ENCODE results near the gene ITIH5. TPM values are rescaled to one million over a fixed set of nuclear protein-coding genes. Genes with fewer than 3 reads are reported as not detected.
A peak's percentile ranks its signal among the peaks of the same experiment; 100 is the strongest.

ITIH5 gene
- total and polyA plus RNA-seq, 8 donors: 4.4 to 28.6 (median 9.4) TPM

GRCh38 chr10:7672341-7673134 is 5.8 kb upstream of the ITIH5 start:
- Histone ChIP-seq H3K9me3 (no peaks in the 10 kb centered on the region), H3K27me3 (no peaks in the 10 kb centered on the region), H3K4me1 (no peaks in the 10 kb centered on the region), H3K36me3 (no peaks in the 10 kb centered on the region), H3K4me3 (no peak overlapping the region), H3K27ac (no peak overlapping the region)
- no peak for FAIRE-seq
- WGBS, 2 donors: 48 to 56% methylated on average over 23 of the region's 23 CpGs
- TF ChIP-seq CTCF (IDR thresholded peaks at IDR 0.05): no peak
- DNase-seq: no peak
- ATAC-seq: no peak
- intact Hi-C loops (cut with DNase I): no loop called here

- Histone ChIP-seq H3K27me3 (peaks cover 0 to under 1% (median 0%) of the 10 kb centered on the region in 4 donors), H3K4me1 (peaks cover 0 to 7% (median 0%) of the 10 kb centered on the region in 3 donors), H3K36me3 (no peaks in the 10 kb centered on the region), H3K27ac (no peak overlapping the region), H3K9me3 (no peaks in the 10 kb centered on the region), H3K4me3 (no peak overlapping the region)
- no peak for FAIRE-seq
- intact Hi-C loops (cut with DNase I): no loop called here
- no peak for TF ChIP-seq CTCF (IDR thresholded peaks at IDR 0.05)
- WGBS, 2 donors: 61 to 63% methylated on average over 3 of the region's 3 CpGs
- no peak for ATAC-seq
- no peak for DNase-seq
Observed at GRCh38 chr10:7670157-7670556, 3.4 kb upstream of the ITIH5 start.

- Histone ChIP-seq H3K4me1 (peaks cover 0 to 7% (median 0%) of the 10 kb centered on the region in 3 donors), H3K27ac (no peak overlapping the region), H3K36me3 (no peaks in the 10 kb centered on the region), H3K4me3 (peak overlapping the region in 2 of 4 donors; percentile 16 to 61), H3K9me3 (no peaks in the 10 kb centered on the region), H3K27me3 (peaks cover 0 to 9% (median 3%) of the 10 kb centered on the region in 4 donors)
- 1 to 3% methylated on average over 25 to 44 of the region's 44 CpGs for WGBS, 2 donors
- TF ChIP-seq CTCF (IDR thresholded peaks at IDR 0.05): no peak
- peak; percentile 55 to 79 (median 62) for ATAC-seq
- peak in 4 of 6 donors; percentile 4 to 57 (median 43) for DNase-seq
- no peak for FAIRE-seq
- intact Hi-C loops (cut with DNase I): no loop called here
Observed at GRCh38 chr10:7667262-7668141, 736 bp upstream of the ITIH5 start.

- intact Hi-C loops (cut with DNase I): no loop called here
- TF ChIP-seq CTCF (IDR thresholded peaks at IDR 0.05): no peak
- H3K36me3 ChIP-seq: no peaks in the 10 kb centered on the region
- no peaks in the 10 kb centered on the region for H3K9me3 ChIP-seq
- WGBS, 2 donors: 7 to 9% methylated on average over 6 of the region's 6 CpGs
- peak overlapping the region in 2 of 4 donors; percentile 59 to 61 for H3K4me3 ChIP-seq
- no peak for ATAC-seq
- DNase-seq: no peak
- no peak for FAIRE-seq
- H3K27me3 ChIP-seq: peaks cover 0 to 10% (median 3%) of the 10 kb centered on the region in 4 donors
- H3K27ac ChIP-seq: no peak overlapping the region
- H3K4me1 ChIP-seq: peaks cover 0 to 7% (median 0%) of the 10 kb centered on the region in 3 donors
Observed at GRCh38 chr10:7665767-7666166, 999 bp downstream of the ITIH5 start.

All from pancreas (tissue), 10 donors.